RCC 7860 (cell line): ENCODE measurements around the gene GHDC.

Source experiments
- DNase-seq: peaks from one replicate; pipeline ENCODE4 v3.0.0-alpha.2; 2015; ENCODE audit warnings: low spot score
- FAIRE-seq: peaks from 2 replicates; lab custom pipeline; 2012; peaks lifted over from hg19 to GRCh38; lab: Jason Lieb, UNC

GHDC gene

GRCh38 chr17:42183741-42184711, 10.3 kb downstream of the GHDC start:
- FAIRE-seq, result no peak

GRCh38 chr17:42182927-42183734, 11.2 kb downstream of the GHDC start:
- DNase-seq (peak; percentile 33), FAIRE-seq (no peak)

More at GRCh38 chr17:42183741-42184711, 10.3 kb downstream of the GHDC start:
- peak; percentile 5 for DNase-seq

- no peak for FAIRE-seq
- DNase-seq, result no peak
These were observed 12.5 kb downstream of the GHDC start for GRCh38 chr17:42181851-42182207.

- DNase-seq (peak; percentile 9), FAIRE-seq (no peak)
These were observed 13.1 kb downstream of the GHDC start, which contains the start of gene KCNH4 for GRCh38 chr17:42180922-42181850. TSS of gene KCNH4 (minus strand) at chr17:42181142. CDS start at chr17:42180945, 197 bp downstream.

- DNase-seq (no peak), FAIRE-seq (no peak)
These were observed 13.8 kb downstream of the GHDC start for GRCh38 chr17:42180411-42180921.

GRCh38 chr17:42179911-42180410, 14.3 kb downstream of the GHDC start:
- FAIRE-seq (no peak), DNase-seq (no peak)

GRCh38 chr17:42179335-42179734, 15.0 kb downstream of the GHDC start:
- DNase-seq (no peak), FAIRE-seq (no peak)

GRCh38 chr17:42178817-42179216, 15.5 kb downstream of the GHDC start:
- DNase-seq (no peak), FAIRE-seq (no peak)

GRCh38 chr17:42177684-42178083, 16.6 kb downstream of the GHDC start:
- no peak for DNase-seq
- FAIRE-seq, result no peak

- FAIRE-seq (no peak), DNase-seq (no peak)
These were observed 20.0 kb downstream of the GHDC start for GRCh38 chr17:42174126-42174783.

GRCh38 chr17:42171831-42172230, 22.5 kb downstream of the GHDC start:
- FAIRE-seq (no peak), DNase-seq (no peak)

GRCh38 chr17:42169351-42169750, 24.9 kb downstream of the GHDC start:
- FAIRE-seq, result no peak
- DNase-seq, result no peak

- DNase-seq, result no peak
- FAIRE-seq, result no peak
These were observed 26.5 kb downstream of the GHDC start for GRCh38 chr17:42167807-42168206.

- DNase-seq (no peak), FAIRE-seq (no peak)
These were observed 28.0 kb downstream of the GHDC start for GRCh38 chr17:42166196-42166763.

GRCh38 chr17:42165751-42166150, 28.5 kb downstream of the GHDC start:
- DNase-seq (no peak), FAIRE-seq (no peak)

GRCh38 chr17:42163696-42164407, 30.4 kb downstream of the GHDC start:
- FAIRE-seq (no peak), DNase-seq (no peak)

GRCh38 chr17:42163113-42163512, 31.2 kb downstream of the GHDC start:
- no peak for DNase-seq
- FAIRE-seq, result no peak

GRCh38 chr17:42160531-42160910, 33.8 kb downstream of the GHDC start:
- FAIRE-seq, result no peak

More at GRCh38 chr17:42160531-42160910, 33.8 kb downstream of the GHDC start:
- no peak for DNase-seq
